ENCODE data around the gene LNP1. TPM values are rescaled to one million over a fixed set of nuclear protein-coding genes. Genes with fewer than 3 reads are reported as not detected.

Gene LNP1
- total and polyA plus RNA-seq, 2 of the 13 experiments (the other 11 are each of a cell fraction or from before 2014, with no cell fraction given), result 3.6 to 7.0 TPM

GRCh38 chr3:100400780-100401673 lies at the start of gene LNP1, which contains the start of gene TOMM70 (continued):
- TF ChIP-seq MLXIP (CRISPR knock-in tag; IDR thresholded peaks at IDR 0.05; ENCODE audit: borderline replicate concordance) (no peak; the same call in 1 of the 2 replicates), BRD4 (CRISPR knock-in tag; IDR thresholded peaks at IDR 0.05) (peak; percentile 63; the same call in 1 of the 2 replicates), ZNF138 (CRISPR knock-in tag; IDR thresholded peaks at IDR 0.05; ENCODE audit: low read depth) (0 out of 2 replicates have a peak, but pooled peaks have one; percentile 52), SIX1 (CRISPR knock-in tag; IDR thresholded peaks at IDR 0.05; ENCODE audit: borderline replicate concordance) (no peak), CC2D1A (CRISPR knock-in tag; IDR thresholded peaks at IDR 0.05) (no peak), SOX13 (IDR thresholded peaks at IDR 0.05) (no peak; the same call in 1 of the 2 replicates), SOX13 (CRISPR knock-in tag; conservative IDR thresholded peaks at IDR 0.05 in 1 of 2, IDR thresholded peaks at IDR 0.05 in 1 of 2) (peak in 1 of 2 experiments; percentile 35; a peak in 2 of 4 replicates), FOXP4 (CRISPR knock-in tag; IDR thresholded peaks at IDR 0.05) (peak; percentile 8), ZBTB44 (CRISPR knock-in tag; IDR thresholded peaks at IDR 0.05) (no peak), ZNF136 (CRISPR knock-in tag; IDR thresholded peaks at IDR 0.05; ENCODE audit: low read depth) (peak; percentile 13; the same call in 1 of the 2 replicates), ZBTB37 (CRISPR knock-in tag; IDR thresholded peaks at IDR 0.05) (no peak), ZNF562 (CRISPR knock-in tag; IDR thresholded peaks at IDR 0.05; ENCODE audit: borderline replicate concordance) (no peak), HCFC1 (IDR thresholded peaks at IDR 0.05; ENCODE audit: low read depth, low read length) (peak; percentile 52; the same call in 1 of the 2 replicates), ELF1 (CRISPR knock-in tag; IDR thresholded peaks at IDR 0.05) (peak; percentile 87), ZNF317 (CRISPR knock-in tag; IDR thresholded peaks at IDR 0.05) (peak; percentile 32; the same call in 1 of the 2 replicates), MAFK (conservative IDR thresholded peaks at IDR 0.05 in 1 of 2, IDR thresholded peaks at IDR 0.05 in 1 of 2; ENCODE audit: low read length in 2 of 2) (peak; percentile 19 to 22; a peak in 2 of 4 replicates), NR2F1 (CRISPR knock-in tag; IDR thresholded peaks at IDR 0.05) (peak; percentile 75 to 93), STAT5B (CRISPR knock-in tag; IDR thresholded peaks at IDR 0.05) (no peak; the same call in 1 of the 2 replicates), ZNF670 (CRISPR knock-in tag; IDR thresholded peaks at IDR 0.05; ENCODE audit: borderline replicate concordance) (0 out of 2 replicates have a peak, but pooled peaks have one; percentile 28), ZNF501 (CRISPR knock-in tag; IDR thresholded peaks at IDR 0.05) (no peak)
